H9 (cell line): ENCODE measurements around the gene WSB1. TPM values are rescaled to one million over a fixed set of nuclear protein-coding genes. Genes with fewer than 3 reads are reported as not detected.

ENCODE experiments used
- DNase-seq: peaks from one replicate; pipeline ENCODE4 v3.0.0-alpha.2; 2017
- H2AFZ ChIP-seq: one replicate; pipeline ENCODE4 v1.6.1; 2013; ENCODE audit warnings: mild to moderate bottlenecking, low read length, control low read depth, moderate library complexity
- H2AK5ac ChIP-seq: 2 replicates; pipeline ENCODE4 v1.6.1; 2013; ENCODE audit warnings: low read length, control low read depth, mixed read lengths; ENCODE audit not compliant: insufficient read length
- H2BK120ac ChIP-seq: one replicate; pipeline ENCODE4 v1.6.1; 2013; ENCODE audit warnings: low read depth, mild to moderate bottlenecking, low read length, control low read depth, inconsistent platforms; ENCODE audit not compliant: poor library complexity, severe bottlenecking
- H2BK12ac ChIP-seq: 2 replicates; pipeline ENCODE4 v1.6.1; 2013; ENCODE audit warnings: low read length, control low read depth, mixed read lengths, low read depth; ENCODE audit not compliant: insufficient read length
- H2BK15ac ChIP-seq: 2 replicates; pipeline ENCODE4 v1.6.1; 2013; ENCODE audit warnings: low read depth, low read length, control low read depth
- H2BK20ac ChIP-seq: one replicate; pipeline ENCODE4 v1.6.1; 2013; ENCODE audit warnings: low read depth, mild to moderate bottlenecking, low read length, control low read depth, inconsistent platforms; ENCODE audit not compliant: poor library complexity, severe bottlenecking
- H2BK5ac ChIP-seq: 2 replicates; pipeline ENCODE4 v1.6.1; 2013; ENCODE audit warnings: low read length, control low read depth, mixed read lengths; ENCODE audit not compliant: insufficient read length
- H3K14ac ChIP-seq: 2 replicates; pipeline ENCODE4 v1.6.1; 2013; ENCODE audit warnings: low read length, control low read depth; ENCODE audit not compliant: insufficient read depth
- H3K18ac ChIP-seq: 2 replicates; pipeline ENCODE4 v1.6.1; 2013; ENCODE audit warnings: low read depth, mild to moderate bottlenecking, mixed read lengths, low read length, control low read depth; ENCODE audit not compliant: insufficient read length
- H3K23ac ChIP-seq: 2 replicates; pipeline ENCODE4 v1.6.1; 2013; ENCODE audit warnings: low read length, control low read depth, mixed read lengths, low read depth; ENCODE audit not compliant: insufficient read length
- H3K23me2 ChIP-seq: 2 replicates; pipeline ENCODE4 v1.6.1; 2013; ENCODE audit warnings: low read depth, mild to moderate bottlenecking, mixed read lengths, low read length, control low read depth; ENCODE audit not compliant: insufficient read length, poor library complexity, severe bottlenecking
- H3K27ac ChIP-seq: 2 replicates; pipeline ENCODE4 v1.5.1; 2013; ENCODE audit warnings: low read length, control low read depth, mixed read lengths, low read depth; ENCODE audit not compliant: insufficient read length
- H3K27me3 ChIP-seq: 2 replicates; pipeline ENCODE4 v1.6.1; 2013; ENCODE audit warnings: low read length, control low read depth, inconsistent platforms; ENCODE audit not compliant: insufficient read depth
- H3K4ac ChIP-seq: 2 replicates; pipeline ENCODE4 v1.6.1; 2013; ENCODE audit warnings: low read depth, mild to moderate bottlenecking, control low read depth, inconsistent platforms, low read length, moderate library complexity
- H3K4me1 ChIP-seq: 2 replicates; pipeline ENCODE4 v1.6.1; 2013; ENCODE audit warnings: low read length, control low read depth, inconsistent platforms; ENCODE audit not compliant: insufficient read depth
- H3K4me2 ChIP-seq: 2 replicates; pipeline ENCODE4 v1.6.1; 2013; ENCODE audit warnings: low read length, control low read depth, mixed read lengths; ENCODE audit not compliant: insufficient read length, insufficient read depth
- H3K56ac ChIP-seq: 2 replicates; pipeline ENCODE4 v1.6.1; 2013; ENCODE audit warnings: low read depth, mild to moderate bottlenecking, mixed read lengths, low read length, control low read depth; ENCODE audit not compliant: insufficient read length
- H3K79me1 ChIP-seq: 2 replicates; pipeline ENCODE4 v1.6.1; 2013; ENCODE audit warnings: low read depth, mild to moderate bottlenecking, moderate library complexity, low read length, control low read depth, inconsistent platforms; ENCODE audit not compliant: insufficient read depth, poor library complexity, severe bottlenecking
- H3K79me2 ChIP-seq: 2 replicates; pipeline ENCODE4 v1.6.1; 2013; ENCODE audit warnings: low read length, control low read depth, inconsistent platforms; ENCODE audit not compliant: insufficient read depth
- H3K9ac ChIP-seq: 2 replicates; pipeline ENCODE4 v1.6.1; 2013; ENCODE audit warnings: low read length, control low read depth, mixed read lengths; ENCODE audit not compliant: insufficient read length; ENCODE audit errors: extremely low read depth
- H3K9me3 ChIP-seq: one replicate; pipeline ENCODE4 v1.6.1; 2013; ENCODE audit warnings: low read depth, low read length, inconsistent platforms; ENCODE audit not compliant: control insufficient read depth
- H3T11ph ChIP-seq: one replicate; pipeline ENCODE4 v1.6.1; 2013; ENCODE audit warnings: mild to moderate bottlenecking, low read length, control low read depth, inconsistent platforms
- H4K20me1 ChIP-seq: one replicate; pipeline ENCODE4 v1.6.1; 2013; ENCODE audit not compliant: control insufficient read depth, insufficient read length, insufficient read depth
- H4K5ac ChIP-seq: 2 replicates; pipeline ENCODE4 v1.6.1; 2013; ENCODE audit warnings: low read depth, mild to moderate bottlenecking, mixed read lengths, low read length, control low read depth; ENCODE audit not compliant: insufficient read length
- H4K8ac ChIP-seq: replicated peaks from 2 replicates; pipeline ENCODE4 v1.6.1; 2013; ENCODE audit warnings: low read length, control low read depth, mixed read lengths, low read depth; ENCODE audit not compliant: insufficient read length
- H4K91ac ChIP-seq: 2 replicates; pipeline ENCODE4 v1.6.1; 2013; ENCODE audit warnings: low read depth, mild to moderate bottlenecking, moderate library complexity, mixed read lengths, low read length, control low read depth; ENCODE audit not compliant: insufficient read length
- H3K27ac Mint-ChIP-seq, 3 experiments: 2 replicates in 2 of 3; 3 replicates in 1 of 3; pipeline ENCODE4 v1.8.0; 2020 to 2021; ENCODE audit warnings: mixed read lengths in 3 of 3, mild to moderate bottlenecking in 1 of 3, moderate library complexity in 1 of 3
- H3K27me3 Mint-ChIP-seq: 2 replicates; pipeline ENCODE4 v1.8.0; 2021; ENCODE audit warnings: low read depth, mild to moderate bottlenecking, moderate library complexity, mixed read lengths
- H3K36me3 Mint-ChIP-seq, 3 experiments: 2 replicates in 2 of 3; 3 replicates in 1 of 3; pipeline ENCODE4 v1.8.0; 2020 to 2021; ENCODE audit warnings: low read depth in 3 of 3, mixed read lengths in 3 of 3; ENCODE audit not compliant: insufficient read depth in 1 of 3
- H3K4me1 Mint-ChIP-seq, 2 experiments: 2 replicates each; pipeline ENCODE4 v1.8.0; 2020; ENCODE audit warnings: mixed read lengths in 2 of 2
- H3K4me3 Mint-ChIP-seq, 2 experiments: 2 replicates in 1 of 2; 3 replicates in 1 of 2; pipeline ENCODE4 v1.8.0; 2020 to 2021; ENCODE audit warnings: mild to moderate bottlenecking in 2 of 2, mixed read lengths in 2 of 2, moderate library complexity in 1 of 2
- H3K9me3 Mint-ChIP-seq, 2 experiments: 2 replicates in 1 of 2; 3 replicates in 1 of 2; pipeline ENCODE4 v1.8.0; 2020; ENCODE audit warnings: mild to moderate bottlenecking in 2 of 2, mixed read lengths in 2 of 2, moderate library complexity in 1 of 2
- CTCF ChIP-seq: fragments of 200-600 bp; sonication (generic); conservative IDR thresholded peaks from 3 replicates; pipeline ENCODE4 v1.8.0; 2021; ENCODE audit warnings: antibody characterized with exemption, mild to moderate bottlenecking
- WGBS: extraction: QIAGEN DNeasy Blood & Tissue Kit; methylation state at CpG from one replicate; pipeline ENCODE4 v1.1.7; 2013; ENCODE audit warnings: missing lambda C conversion rate, low lambda C conversion rate, mixed read lengths; ENCODE audit not compliant: insufficient read length; ENCODE audit errors: extremely low coverage; 5-methylcytosine and 5-hydroxymethylcytosine counted together
- total RNA-seq: library from RNA; stranded (reverse); gene quantifications from 2 replicates; pipeline ENCODE4 v1.2.1, GENCODE V29; 2021

WSB1 gene
- total RNA-seq, 1 experiment from 2014 or later, result 187 TPM

GRCh38 chr17:27354051-27354490 is 60.2 kb downstream of the WSB1 start:
- peak overlapping the region; percentile 76 to 90 for H3K4me3 Mint-ChIP-seq
- Histone ChIP-seq H3K27ac (no peak overlapping the region), H3K9ac (no peak overlapping the region)

More at GRCh38 chr17:27354051-27354490, 60.2 kb downstream of the WSB1 start:
- Histone ChIP-seq H3K4me2 (peak overlapping the region; percentile 56), H2BK15ac (no peak overlapping the region), H2AFZ (peak overlapping the region; percentile 5), H3T11ph (no peak overlapping the region), H3K79me2 (no peaks in the 10 kb centered on the region), H3K4me1 (no peaks in the 10 kb centered on the region), H3K4ac (no peak overlapping the region), H4K8ac (no peak overlapping the region), H3K18ac (no peak overlapping the region), H2BK120ac (no peak overlapping the region), H3K56ac (no peak overlapping the region), H3K23ac (no peak overlapping the region), H4K91ac (no peak overlapping the region), H4K20me1 (no peaks in the 10 kb centered on the region), H2BK20ac (no peak overlapping the region), H3K27me3 (no peaks in the 10 kb centered on the region), H2AK5ac (no peak overlapping the region), H3K14ac (no peak overlapping the region), H3K23me2 (peaks cover 8% of the 10 kb centered on the region), H4K5ac (no peak overlapping the region), H2BK5ac (no peak overlapping the region), H2BK12ac (no peak overlapping the region), H3K9me3 (no peaks in the 10 kb centered on the region), H3K79me1 (no peaks in the 10 kb centered on the region)
- no peaks in the 10 kb centered on the region; a peak in 2 of 5 replicates for H3K9me3 Mint-ChIP-seq
- H3K27me3 Mint-ChIP-seq, result peaks cover 6% of the 10 kb centered on the region
- no CpG with 5 or more reads among the region's 19 CpGs for WGBS
- H3K27ac Mint-ChIP-seq, result no peak overlapping the region
- peaks cover 14 to 15% of the 10 kb centered on the region in 2 experiments for H3K4me1 Mint-ChIP-seq
- peak; percentile 55 for DNase-seq
- H3K36me3 Mint-ChIP-seq, result peaks cover 1 to 13% (median 2%) of the 10 kb centered on the region in 3 experiments; a peak in 3 of 7 replicates
- TF ChIP-seq CTCF, result no peak; the same call in 1 of the 3 replicates
